ENCODE results near the gene F12. TPM values are rescaled to one million over a fixed set of nuclear protein-coding genes. Genes with fewer than 3 reads are reported as not detected.

The F12 gene
- total RNA-seq, 2 donors from 2014 or later, result 0.95 to 2.9 TPM

GRCh38 chr5:177374211-177374610 is 35.2 kb downstream of the F12 start:
- DNase-seq, result no peak
- Histone ChIP-seq H3K4me3 (ENCODE audit: low read length) (no peak overlapping the region), H3K27ac (ENCODE audit: low read depth, low read length) (no peak overlapping the region), H3K9me3 (ENCODE audit: control insufficient read depth, low read length) (no peaks in the 10 kb centered on the region), H3K27me3 (ENCODE audit: control insufficient read depth, insufficient read depth, low read length, poor library complexity, severe bottlenecking) (no peaks in the 10 kb centered on the region), H3K4me1 (ENCODE audit: control insufficient read depth, insufficient read depth, low read length) (no peaks in the 10 kb centered on the region), H3K9ac (ENCODE audit: extremely low read depth, low read length, poor library complexity, severe bottlenecking) (no peak overlapping the region), H3K36me3 (ENCODE audit: control insufficient read depth, insufficient read depth, low read length) (no peaks in the 10 kb centered on the region)
- Mint-ChIP-seq H3K4me1 (peaks cover 9% of the 10 kb centered on the region), H3K27ac (peak overlapping the region; percentile 8), H3K36me3 (ENCODE audit: low read depth) (no peaks in the 10 kb centered on the region), H3K9me3 (no peaks in the 10 kb centered on the region), H3K4me3 (no peak overlapping the region), H3K27me3 (ENCODE audit: insufficient read depth) (no peaks in the 10 kb centered on the region)
- 86 to 88% methylated on average over 5 of the region's 5 CpGs for WGBS, 2 experiments (ENCODE audit: insufficient coverage in 1 of 2, insufficient read length in 1 of 2)
- TF ChIP-seq CTCF (conservative IDR thresholded peaks at IDR 0.05), result no peak

GRCh38 chr5:177373806-177374205 is 35.6 kb downstream of the F12 start:
- Mint-ChIP-seq H3K36me3 (ENCODE audit: low read depth) (no peaks in the 10 kb centered on the region), H3K27ac (peak overlapping the region; percentile 8), H3K27me3 (ENCODE audit: insufficient read depth) (peaks cover 3% of the 10 kb centered on the region), H3K4me3 (no peak overlapping the region), H3K4me1 (peaks cover 13% of the 10 kb centered on the region), H3K9me3 (no peaks in the 10 kb centered on the region)
- no peak for DNase-seq
- H3K27me3 ChIP-seq (ENCODE audit: control insufficient read depth, insufficient read depth, low read length, poor library complexity, severe bottlenecking), result no peaks in the 10 kb centered on the region
- no peak overlapping the region for H3K4me3 ChIP-seq (ENCODE audit: low read length)
- 50 to 77% methylated on average over 2 to 6 of the region's 6 CpGs for WGBS, 2 experiments (ENCODE audit: insufficient coverage in 1 of 2, insufficient read length in 1 of 2)
- no peak overlapping the region for H3K9ac ChIP-seq (ENCODE audit: extremely low read depth, low read length, poor library complexity, severe bottlenecking)
- no peaks in the 10 kb centered on the region for H3K36me3 ChIP-seq (ENCODE audit: control insufficient read depth, insufficient read depth, low read length)
- H3K27ac ChIP-seq (ENCODE audit: low read depth, low read length), result no peak overlapping the region
- TF ChIP-seq CTCF (conservative IDR thresholded peaks at IDR 0.05), result no peak
- no peaks in the 10 kb centered on the region for H3K9me3 ChIP-seq (ENCODE audit: control insufficient read depth, low read length)
- H3K4me1 ChIP-seq (ENCODE audit: control insufficient read depth, insufficient read depth, low read length), result no peaks in the 10 kb centered on the region

GRCh38 chr5:177372910-177373309 is 36.5 kb downstream of the F12 start:
- H3K9me3 ChIP-seq (ENCODE audit: control insufficient read depth, low read length), result no peaks in the 10 kb centered on the region
- Mint-ChIP-seq H3K4me3 (no peak overlapping the region), H3K9me3 (no peaks in the 10 kb centered on the region), H3K36me3 (ENCODE audit: low read depth) (no peaks in the 10 kb centered on the region), H3K27ac (no peak overlapping the region), H3K4me1 (peaks cover 13% of the 10 kb centered on the region), H3K27me3 (ENCODE audit: insufficient read depth) (peaks cover 12% of the 10 kb centered on the region)
- TF ChIP-seq CTCF (conservative IDR thresholded peaks at IDR 0.05), result no peak
- DNase-seq, result no peak
- no peaks in the 10 kb centered on the region for H3K27me3 ChIP-seq (ENCODE audit: control insufficient read depth, insufficient read depth, low read length, poor library complexity, severe bottlenecking)
- H3K4me3 ChIP-seq (ENCODE audit: low read length), result no peak overlapping the region
- no peak overlapping the region for H3K27ac ChIP-seq (ENCODE audit: low read depth, low read length)
- H3K9ac ChIP-seq (ENCODE audit: extremely low read depth, low read length, poor library complexity, severe bottlenecking), result no peak overlapping the region
- no peaks in the 10 kb centered on the region for H3K36me3 ChIP-seq (ENCODE audit: control insufficient read depth, insufficient read depth, low read length)
- H3K4me1 ChIP-seq (ENCODE audit: control insufficient read depth, insufficient read depth, low read length), result no peaks in the 10 kb centered on the region
- WGBS, 2 experiments (ENCODE audit: insufficient coverage in 1 of 2, insufficient read length in 1 of 2), result 80 to 88% methylated on average over 1 to 6 of the region's 6 CpGs
